Measurements from ENCODE around the gene CTDSPL. TPM values are rescaled to one million over a fixed set of nuclear protein-coding genes. Genes with fewer than 3 reads are reported as not detected.

CTDSPL gene
- total RNA-seq, 1 donor from 2014 or later: 56.3 TPM

- Histone ChIP-seq H3K36me3 (peaks cover 48% of the 10 kb centered on the region), H3K27ac (replicated peaks) (no peak overlapping the region), H3K27me3 (ENCODE audit: low read depth) (no peaks in the 10 kb centered on the region), H3K4me1 (peaks cover 10% of the 10 kb centered on the region), H3K9me3 (replicated peaks) (no peaks in the 10 kb centered on the region), H3K4me3 (no peak overlapping the region)
- TF ChIP-seq CTCF (IDR thresholded peaks at IDR 0.05; ENCODE audit: borderline replicate concordance): no peak
- intact Hi-C loops (cut with micrococcal nuclease): no loop called here
- no peak for DNase-seq
These were observed 119.0 kb downstream of the CTDSPL start for GRCh38 chr3:37980462-37981347.

- Histone ChIP-seq H3K27me3 (ENCODE audit: low read depth) (no peaks in the 10 kb centered on the region), H3K4me3 (no peak overlapping the region), H3K9me3 (replicated peaks) (no peaks in the 10 kb centered on the region), H3K27ac (replicated peaks) (no peak overlapping the region), H3K4me1 (peaks cover 16% of the 10 kb centered on the region), H3K36me3 (peaks cover 42% of the 10 kb centered on the region)
- DNase-seq: no peak
- intact Hi-C loops (cut with micrococcal nuclease): no loop called here
- TF ChIP-seq CTCF (IDR thresholded peaks at IDR 0.05; ENCODE audit: borderline replicate concordance): no peak
These were observed 119.6 kb downstream of the CTDSPL start for GRCh38 chr3:37981348-37981664.

- intact Hi-C loops (cut with micrococcal nuclease): no loop called here
These were observed 120.7 kb downstream of the CTDSPL start for GRCh38 chr3:37982331-37982730.

GRCh38 chr3:37984051-37984450 is 122.4 kb downstream of the CTDSPL start:
- intact Hi-C loops (cut with micrococcal nuclease): no loop called here
- no peak for TF ChIP-seq CTCF (IDR thresholded peaks at IDR 0.05; ENCODE audit: borderline replicate concordance)
- no peak overlapping the region for H3K27ac ChIP-seq (replicated peaks)
- peaks cover 22% of the 10 kb centered on the region for H3K4me1 ChIP-seq
- no peaks in the 10 kb centered on the region for H3K9me3 ChIP-seq (replicated peaks)
- H3K27me3 ChIP-seq (ENCODE audit: low read depth): no peaks in the 10 kb centered on the region
- H3K4me3 ChIP-seq: no peak overlapping the region
- H3K36me3 ChIP-seq: peaks cover 29% of the 10 kb centered on the region
- no peak for DNase-seq

More at GRCh38 chr3:37982331-37982730, 120.7 kb downstream of the CTDSPL start:
- peaks cover 22% of the 10 kb centered on the region for H3K4me1 ChIP-seq
- no peak overlapping the region for H3K4me3 ChIP-seq
- peaks cover 32% of the 10 kb centered on the region for H3K36me3 ChIP-seq
- H3K27me3 ChIP-seq (ENCODE audit: low read depth): no peaks in the 10 kb centered on the region
- no peak for DNase-seq
- TF ChIP-seq CTCF (IDR thresholded peaks at IDR 0.05; ENCODE audit: borderline replicate concordance): no peak
- no peak overlapping the region for H3K27ac ChIP-seq (replicated peaks)
- H3K9me3 ChIP-seq (replicated peaks): no peaks in the 10 kb centered on the region

GRCh38 chr3:37984596-37984995 is 122.9 kb downstream of the CTDSPL start:
- no peaks in the 10 kb centered on the region for H3K9me3 ChIP-seq (replicated peaks)
- no peak overlapping the region for H3K4me3 ChIP-seq
- H3K27me3 ChIP-seq (ENCODE audit: low read depth): no peaks in the 10 kb centered on the region
- peaks cover 29% of the 10 kb centered on the region for H3K36me3 ChIP-seq
- TF ChIP-seq CTCF (IDR thresholded peaks at IDR 0.05; ENCODE audit: borderline replicate concordance): no peak
- H3K4me1 ChIP-seq: peaks cover 22% of the 10 kb centered on the region
- H3K27ac ChIP-seq (replicated peaks): no peak overlapping the region
- DNase-seq: no peak
- intact Hi-C loops (cut with micrococcal nuclease): no loop called here

Data from left ventricle myocardium inferior (tissue), 1 donor.